ENCODE measurements around the gene PPP2R2C.

Gene PPP2R2C

DNA sequence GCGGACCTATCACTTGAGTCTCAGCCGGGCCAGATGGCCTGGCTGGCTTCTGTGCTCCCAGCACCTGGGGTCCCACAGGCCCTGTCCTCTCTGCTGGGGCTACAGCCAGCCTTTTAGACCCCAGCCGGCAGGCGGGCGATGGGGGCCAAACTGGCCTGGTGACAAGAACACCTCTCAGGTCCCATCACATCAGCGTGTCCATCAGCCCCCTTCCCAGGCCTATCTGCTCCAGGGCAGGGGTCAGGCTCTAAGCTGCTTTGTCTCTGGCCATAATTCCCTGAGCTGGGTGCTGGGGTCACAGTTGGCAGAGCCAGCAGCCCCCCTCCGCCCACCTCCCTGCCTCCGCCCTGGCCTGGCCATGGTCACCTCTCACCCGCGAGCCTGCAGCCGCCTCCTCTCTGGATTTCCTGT lies 77.7 kb downstream of the PPP2R2C start:
- no peak for DNase-seq

DNA sequence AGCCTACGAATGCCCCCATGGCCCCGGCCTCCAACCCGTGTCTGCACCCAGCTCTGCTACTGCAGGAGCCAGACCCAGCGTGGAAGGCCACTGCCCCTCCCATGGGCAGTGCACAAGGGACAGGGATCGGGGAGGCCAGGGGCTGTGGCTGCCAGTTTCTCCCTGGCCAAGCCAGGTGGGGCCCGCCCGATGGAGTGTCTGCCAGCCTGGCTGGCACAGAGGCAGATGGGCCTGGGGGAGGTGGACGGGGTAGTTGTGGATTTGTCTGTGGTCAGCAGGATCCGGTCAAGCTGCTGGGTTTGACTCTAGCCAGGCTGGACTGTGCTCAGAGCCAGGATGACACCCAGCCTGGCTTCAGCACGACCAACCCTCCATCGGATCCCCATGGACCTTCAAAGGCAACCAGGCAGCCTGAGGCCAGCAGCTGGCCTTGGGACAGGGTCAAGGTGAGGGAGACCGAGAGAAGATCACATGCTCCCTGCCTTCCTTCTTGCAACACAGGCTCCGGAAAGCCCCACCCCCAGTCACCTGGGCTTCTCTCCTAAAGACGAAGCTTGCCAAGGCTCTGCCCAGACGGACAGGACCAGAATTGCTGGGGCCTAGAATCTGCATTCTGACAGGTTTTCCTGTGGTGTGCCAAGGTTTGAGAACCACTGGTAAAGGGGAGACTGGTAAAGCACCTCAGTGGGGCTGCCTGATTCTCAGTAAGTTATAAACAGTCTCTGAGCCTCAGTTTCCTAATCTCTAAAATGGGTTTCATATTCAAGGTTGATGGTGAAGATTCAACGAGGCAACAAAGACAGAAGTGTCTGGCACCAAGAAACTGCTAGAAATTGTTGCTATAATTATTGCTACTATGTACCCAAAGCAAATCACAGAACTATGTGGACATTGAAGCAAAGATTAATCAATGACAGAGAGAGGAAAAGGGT lies 78.6 kb downstream of the PPP2R2C start:
- no peak for DNase-seq

GRCh38 chr4:6393066-6393465 lies 79.3 kb downstream of the PPP2R2C start:
- DNase-seq: no peak

- no peak for DNase-seq
Observed at GRCh38 chr4:6392407-6392806, 80.0 kb downstream of the PPP2R2C start.

DNA sequence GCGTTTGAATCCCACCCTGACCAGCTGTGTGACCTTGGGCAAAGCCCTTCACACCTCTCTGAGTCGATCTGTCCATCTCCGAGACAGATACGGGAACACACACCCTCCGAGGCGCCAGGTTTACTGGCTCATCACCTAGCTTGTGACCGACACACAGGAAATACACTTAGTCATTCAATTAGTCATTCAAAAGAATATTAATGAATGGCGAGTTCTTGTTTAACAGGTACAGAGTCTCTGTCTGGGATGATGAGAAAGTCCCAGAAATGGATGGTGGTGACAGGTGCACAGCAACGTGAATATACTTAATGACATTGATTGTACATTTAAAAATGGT lies 80.6 kb downstream of the PPP2R2C start:
- DNase-seq: no peak

- no peak for DNase-seq
Observed at GRCh38 chr4:6391186-6391851, 81.1 kb downstream of the PPP2R2C start.

DNA sequence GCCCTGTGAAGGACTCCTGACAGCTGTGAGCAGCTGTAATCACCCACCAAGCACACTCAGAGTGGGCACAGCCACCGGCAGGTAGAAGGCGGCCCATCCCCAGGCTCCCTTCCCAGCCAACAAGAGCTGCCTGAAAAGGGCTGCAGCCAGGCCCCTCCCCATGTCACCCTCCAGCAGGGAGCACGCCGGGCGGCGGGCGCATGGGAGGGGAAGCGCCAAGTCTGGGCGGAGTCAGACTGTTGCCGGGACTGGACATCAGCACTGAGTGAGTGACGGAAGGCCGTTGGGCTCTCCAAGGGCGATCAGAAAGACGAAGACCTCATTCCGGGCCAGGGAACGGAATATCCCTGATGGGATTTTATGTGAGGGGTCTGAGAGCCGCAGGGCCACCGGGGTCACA lies 82.1 kb downstream of the PPP2R2C start:
- no peak for DNase-seq

DNA sequence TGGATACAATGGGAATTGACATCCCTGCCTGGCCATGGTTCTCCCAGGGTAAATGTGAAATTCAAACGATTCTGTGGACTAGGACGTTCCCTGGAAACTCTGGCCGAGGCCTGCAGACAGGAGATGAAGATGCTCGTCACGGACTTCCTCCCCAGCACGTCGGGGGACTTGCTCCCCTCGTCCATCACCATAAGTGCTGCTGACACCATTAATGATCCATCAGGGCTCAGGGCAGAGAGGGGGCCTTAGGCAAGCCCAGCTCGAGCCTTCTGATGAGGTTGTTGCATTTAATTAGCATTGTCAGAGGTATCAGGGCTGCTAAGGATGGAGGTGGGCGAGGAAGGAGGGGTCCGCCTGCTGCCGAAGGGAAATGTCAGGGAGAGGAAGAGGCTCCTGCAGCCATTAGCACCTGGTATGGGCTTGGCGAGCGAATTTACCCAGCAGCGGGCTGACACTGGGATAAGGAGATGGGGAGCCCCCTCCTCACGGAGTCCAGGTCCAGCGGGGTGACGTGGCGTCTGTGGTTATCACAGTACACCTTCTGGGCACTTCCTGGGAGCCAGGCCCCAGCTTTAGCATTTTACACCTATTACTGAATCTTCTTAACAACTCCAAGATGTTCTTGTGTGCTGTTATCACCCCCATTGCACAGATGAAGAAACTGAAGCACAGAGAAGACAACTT lies 83.1 kb downstream of the PPP2R2C start:
- no peak for DNase-seq

DNA sequence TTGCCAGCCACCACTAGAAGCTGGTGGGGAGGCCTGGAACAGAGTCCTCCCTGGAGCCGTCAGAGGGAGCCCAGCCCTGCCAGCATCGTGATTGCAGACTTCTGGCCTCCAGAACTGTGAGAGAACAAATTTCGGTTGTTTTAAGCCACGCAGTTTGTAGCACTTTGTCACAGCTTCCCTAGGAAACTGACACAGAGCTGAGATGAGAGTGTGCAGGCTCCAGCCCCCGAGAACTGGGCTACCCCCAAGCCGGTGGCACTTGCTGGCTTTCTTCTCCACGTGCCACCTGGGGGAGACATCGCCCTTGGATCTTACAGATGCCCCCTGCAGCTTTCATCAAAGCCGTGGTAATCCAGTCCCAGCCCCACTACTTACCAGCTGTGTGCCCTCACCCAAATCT lies 83.7 kb downstream of the PPP2R2C start:
- no peak for DNase-seq

GRCh38 chr4:6387946-6388345 lies 84.5 kb downstream of the PPP2R2C start:
- DNase-seq: no peak

DNA sequence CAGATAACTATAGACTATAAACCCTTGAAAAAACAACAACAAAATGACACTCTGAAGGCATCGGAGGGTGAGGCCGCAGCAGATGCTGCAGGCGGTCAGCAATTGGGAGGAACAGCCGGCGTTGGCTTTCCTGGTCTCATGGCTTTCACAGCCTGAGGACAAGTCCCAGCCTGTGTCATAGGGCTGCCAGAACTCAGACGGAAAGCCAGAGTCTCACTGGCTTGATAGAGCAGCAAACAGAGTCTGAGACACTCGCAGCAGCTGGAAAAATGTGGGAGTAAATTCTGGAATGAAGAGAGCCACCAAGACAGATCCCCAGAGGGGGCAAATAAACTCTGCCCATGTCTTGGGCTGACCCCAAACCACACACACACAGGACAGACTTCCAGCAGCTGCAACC lies 86.3 kb downstream of the PPP2R2C start:
- no peak for DNase-seq

- no peak for DNase-seq
Observed at GRCh38 chr4:6385288-6385687, 87.1 kb downstream of the PPP2R2C start.

- no peak for DNase-seq
Observed at GRCh38 chr4:6384541-6384940, 87.9 kb downstream of the PPP2R2C start.

- DNase-seq: no peak
Observed at GRCh38 chr4:6383929-6384328, 88.5 kb downstream of the PPP2R2C start.

- no peak for DNase-seq
Observed at GRCh38 chr4:6383009-6383404, 89.4 kb downstream of the PPP2R2C start.

GRCh38 chr4:6381571-6382123 lies 90.8 kb downstream of the PPP2R2C start:
- DNase-seq: no peak

DNA sequence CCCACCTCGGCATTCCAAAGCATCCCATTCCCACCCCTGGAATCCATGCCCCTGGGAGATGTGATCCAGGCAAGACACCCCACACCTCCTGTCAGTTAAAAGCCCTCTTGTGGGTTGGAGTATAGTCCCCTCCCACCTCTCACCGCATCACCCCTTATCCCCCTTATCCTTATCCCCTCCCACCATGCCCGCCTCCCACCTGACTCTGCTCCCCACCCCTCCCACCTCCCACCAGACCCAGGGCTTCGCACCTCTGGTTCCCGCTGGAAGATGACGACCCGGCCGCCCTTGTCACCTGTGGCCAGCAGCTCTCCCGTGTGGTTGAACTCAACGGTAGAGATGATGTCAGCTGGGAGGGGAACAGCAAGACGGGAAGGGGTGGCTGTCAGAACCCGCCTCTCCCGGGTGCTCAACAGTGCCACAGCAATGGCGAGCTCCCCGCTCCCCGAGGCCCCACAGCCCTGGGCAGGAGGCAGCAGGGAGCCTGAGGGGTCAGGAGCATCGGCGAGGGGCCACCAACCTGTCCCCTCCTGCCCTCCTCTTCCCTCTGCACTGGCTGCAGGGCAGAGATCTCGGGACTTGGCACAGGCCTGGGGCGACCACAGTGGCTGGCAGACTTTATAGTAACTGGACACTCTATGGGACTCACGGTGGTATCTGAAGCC lies 91.5 kb downstream of the PPP2R2C start:
- no peak for DNase-seq

GRCh38 chr4:6379767-6380745 lies 92.4 kb downstream of the PPP2R2C start:
- no peak for DNase-seq

DNA sequence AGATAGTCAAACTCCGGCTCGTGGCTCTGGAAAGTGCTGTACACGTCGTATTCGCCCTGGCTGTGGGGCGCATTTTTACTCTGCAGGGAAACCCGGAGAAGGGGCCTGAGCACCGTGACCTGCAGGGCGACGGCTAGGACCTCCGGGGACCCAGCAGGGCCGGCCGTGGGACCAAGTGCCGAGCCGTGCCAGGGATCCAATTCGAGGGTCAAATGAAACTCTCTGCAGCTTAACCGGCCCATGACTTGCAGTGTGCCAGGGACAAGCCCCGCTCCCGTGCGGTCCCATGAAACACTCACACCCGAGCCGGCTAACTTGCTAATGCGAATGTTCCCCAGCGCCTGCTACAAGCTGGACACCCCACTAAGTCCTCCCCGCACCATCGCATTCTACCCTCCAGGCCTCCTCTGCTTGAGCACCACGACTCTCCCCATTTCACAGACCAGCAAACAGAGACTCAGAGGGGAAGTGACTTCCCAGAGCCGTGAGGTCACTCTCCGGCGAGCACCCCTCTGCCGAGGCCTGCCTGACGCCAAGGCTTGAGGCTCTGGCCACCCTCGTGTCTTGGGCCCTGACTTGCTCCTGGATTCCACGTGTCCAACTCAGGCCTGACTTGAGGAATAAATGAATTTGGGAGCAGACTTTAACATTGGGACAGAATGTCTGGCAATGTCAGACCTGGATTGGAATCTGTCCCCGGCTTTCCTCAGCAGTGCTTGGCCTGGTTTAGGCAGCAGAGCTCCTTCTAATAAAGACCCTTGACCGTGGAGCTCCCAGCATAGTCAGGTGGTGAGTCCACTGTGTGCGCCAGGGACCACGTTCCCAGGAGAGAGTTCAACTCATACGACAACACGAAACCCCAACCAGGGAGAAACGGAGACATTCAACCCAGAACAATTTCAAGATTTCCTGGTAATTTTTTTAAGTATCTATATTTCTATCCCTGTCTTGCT lies 93.6 kb downstream of the PPP2R2C start:
- no peak for DNase-seq

All from activated CD4-positive, alpha-beta T cell treated with anti-CD3 and anti-CD28 coated beads, Interleukin-2, amount 50 U/mL, for 1 hour (primary cell).